Nasal cavity respiratory epithelium epithelial cell of viscerocranial mucosa (primary cell): ENCODE measurements around the gene IKBIP. TPM values are rescaled to one million over a fixed set of nuclear protein-coding genes. Genes with fewer than 3 reads are reported as not detected.

Source experiments
- total RNA-seq: library from RNA; depleted of rRNA; stranded (reverse); fragments of >200 nt; gene quantifications from 2 replicates; pipeline ENCODE4 v1.2.3, GENCODE V29; 2014

IKBIP gene
- 5.5 and 16.0 TPM in 2 replicates for total RNA-seq

GRCh38 chr12:98644712-98645571 lies at the start of gene IKBIP, which contains the start of gene APAF1:
TSS of gene IKBIP (minus strand) at chr12:98644788. CDS start at chr12:98644701, 87 bp downstream.
TSS of gene APAF1 (plus strand) at chr12:98645290. CDS start at chr12:98648360, 3,070 bp downstream.

GRCh38 chr12:98593351-98594049 lies 51.1 kb downstream of the IKBIP start, which contains the start of gene SLC25A3:
TSS of gene SLC25A3 (plus strand) at chr12:98593686. CDS start at chr12:98593979, 293 bp downstream.

Other genes starting within 250 kb of the IKBIP start
- gene TMPO, start 129.2 kb downstream of the IKBIP start, total RNA-seq: 59.7 and 60.1 TPM in 2 replicates
- gene SLC25A3, start 51.1 kb downstream of the IKBIP start, total RNA-seq: 473 and 548 TPM in 2 replicates
- 6.2 and 14.3 TPM in 2 replicates for gene APAF1, start 502 bp upstream of the IKBIP start, total RNA-seq